GM19452 (cell line): ENCODE results near the gene C19orf38.

Experiments used
- ATAC-seq: cut with Tn5 transposase; IDR thresholded peaks from one replicate; pipeline ENCODE4 v1.9.1; 2021; ENCODE audit not compliant: unreplicated experiment

The C19orf38 gene

GRCh38 chr19:10899151-10899653 is 51.0 kb downstream of the C19orf38 start:
- no peak for ATAC-seq

- ATAC-seq, result no peak
Observed at GRCh38 chr19:10907925-10908324, 59.7 kb downstream of the C19orf38 start.

- ATAC-seq, result no peak
Observed at GRCh38 chr19:10908380-10908960, 60.3 kb downstream of the C19orf38 start.

GRCh38 chr19:10911579-10912363 is 63.6 kb downstream of the C19orf38 start:
- ATAC-seq, result no peak

- ATAC-seq, result no peak
Observed at GRCh38 chr19:10912619-10913018, 64.4 kb downstream of the C19orf38 start.

- ATAC-seq, result no peak
Observed at GRCh38 chr19:10913716-10914340, 65.6 kb downstream of the C19orf38 start.

- ATAC-seq, result no peak
Observed at GRCh38 chr19:10915130-10916091, 67.2 kb downstream of the C19orf38 start.

GRCh38 chr19:10916602-10917001 is 68.4 kb downstream of the C19orf38 start:
- ATAC-seq, result no peak

- ATAC-seq, result no peak
Observed at GRCh38 chr19:10918359-10918758, 70.1 kb downstream of the C19orf38 start.
